Measurements from ENCODE around the gene MLF1. TPM values are rescaled to one million over a fixed set of nuclear protein-coding genes. Genes with fewer than 3 reads are reported as not detected.

Gene MLF1
- total RNA-seq, 1 experiment from 2014 or later: 22.3 TPM

DNA sequence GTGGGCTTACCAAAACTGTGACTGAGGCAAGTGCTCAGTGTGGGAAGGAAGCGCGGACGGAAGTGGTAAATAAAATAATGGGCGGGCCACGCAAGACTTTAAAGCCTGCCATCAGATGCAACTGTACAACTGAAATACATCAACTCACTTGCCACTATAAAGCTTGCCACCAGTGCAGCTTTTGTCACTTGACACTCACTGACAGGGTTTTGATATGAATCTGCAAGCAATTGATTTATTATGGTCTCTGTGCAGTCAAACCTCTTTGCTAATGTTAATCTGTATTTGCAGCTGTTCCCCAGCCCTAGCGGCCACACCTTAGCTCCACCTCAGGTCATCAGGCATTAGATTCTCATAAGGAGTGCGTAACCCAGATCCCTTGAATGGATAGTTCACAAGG is 71.0 kb downstream of the MLF1 start:
- peaks cover 10% of the 10 kb centered on the region; the same call in 1 of the 2 replicates for H3K36me3 Mint-ChIP-seq
- TF ChIP-seq ESRRA (CRISPR knock-in tag; IDR thresholded peaks at IDR 0.05; ENCODE audit: borderline replicate concordance) (no peak), SMAD3 (CRISPR knock-in tag; IDR thresholded peaks at IDR 0.05; ENCODE audit: borderline replicate concordance) (no peak)
- TF ChIP-seq, protein P1, sequence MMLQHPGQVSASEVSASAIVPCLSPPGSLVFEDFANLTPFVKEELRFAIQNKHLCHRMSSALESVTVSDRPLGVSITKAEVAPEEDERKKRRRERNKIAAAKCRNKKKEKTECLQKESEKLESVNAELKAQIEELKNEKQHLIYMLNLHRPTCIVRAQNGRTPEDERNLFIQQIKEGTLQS (CRISPR knock-in tag; conservative IDR thresholded peaks at IDR 0.05): no peak
- TF ChIP-seq, protein P2, sequence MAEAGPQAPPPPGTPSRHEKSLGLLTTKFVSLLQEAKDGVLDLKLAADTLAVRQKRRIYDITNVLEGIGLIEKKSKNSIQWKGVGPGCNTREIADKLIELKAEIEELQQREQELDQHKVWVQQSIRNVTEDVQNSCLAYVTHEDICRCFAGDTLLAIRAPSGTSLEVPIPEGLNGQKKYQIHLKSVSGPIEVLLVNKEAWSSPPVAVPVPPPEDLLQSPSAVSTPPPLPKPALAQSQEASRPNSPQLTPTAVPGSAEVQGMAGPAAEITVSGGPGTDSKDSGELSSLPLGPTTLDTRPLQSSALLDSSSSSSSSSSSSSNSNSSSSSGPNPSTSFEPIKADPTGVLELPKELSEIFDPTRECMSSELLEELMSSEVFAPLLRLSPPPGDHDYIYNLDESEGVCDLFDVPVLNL (CRISPR knock-in tag; IDR thresholded peaks at IDR 0.05; ENCODE audit: borderline replicate concordance, low read depth): no peak
- TF ChIP-seq, protein P3, sequence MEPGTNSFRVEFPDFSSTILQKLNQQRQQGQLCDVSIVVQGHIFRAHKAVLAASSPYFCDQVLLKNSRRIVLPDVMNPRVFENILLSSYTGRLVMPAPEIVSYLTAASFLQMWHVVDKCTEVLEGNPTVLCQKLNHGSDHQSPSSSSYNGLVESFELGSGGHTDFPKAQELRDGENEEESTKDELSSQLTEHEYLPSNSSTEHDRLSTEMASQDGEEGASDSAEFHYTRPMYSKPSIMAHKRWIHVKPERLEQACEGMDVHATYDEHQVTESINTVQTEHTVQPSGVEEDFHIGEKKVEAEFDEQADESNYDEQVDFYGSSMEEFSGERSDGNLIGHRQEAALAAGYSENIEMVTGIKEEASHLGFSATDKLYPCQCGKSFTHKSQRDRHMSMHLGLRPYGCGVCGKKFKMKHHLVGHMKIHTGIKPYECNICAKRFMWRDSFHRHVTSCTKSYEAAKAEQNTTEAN (CRISPR knock-in tag; IDR thresholded peaks at IDR 0.05): no peak
- TF ChIP-seq, protein P4, sequence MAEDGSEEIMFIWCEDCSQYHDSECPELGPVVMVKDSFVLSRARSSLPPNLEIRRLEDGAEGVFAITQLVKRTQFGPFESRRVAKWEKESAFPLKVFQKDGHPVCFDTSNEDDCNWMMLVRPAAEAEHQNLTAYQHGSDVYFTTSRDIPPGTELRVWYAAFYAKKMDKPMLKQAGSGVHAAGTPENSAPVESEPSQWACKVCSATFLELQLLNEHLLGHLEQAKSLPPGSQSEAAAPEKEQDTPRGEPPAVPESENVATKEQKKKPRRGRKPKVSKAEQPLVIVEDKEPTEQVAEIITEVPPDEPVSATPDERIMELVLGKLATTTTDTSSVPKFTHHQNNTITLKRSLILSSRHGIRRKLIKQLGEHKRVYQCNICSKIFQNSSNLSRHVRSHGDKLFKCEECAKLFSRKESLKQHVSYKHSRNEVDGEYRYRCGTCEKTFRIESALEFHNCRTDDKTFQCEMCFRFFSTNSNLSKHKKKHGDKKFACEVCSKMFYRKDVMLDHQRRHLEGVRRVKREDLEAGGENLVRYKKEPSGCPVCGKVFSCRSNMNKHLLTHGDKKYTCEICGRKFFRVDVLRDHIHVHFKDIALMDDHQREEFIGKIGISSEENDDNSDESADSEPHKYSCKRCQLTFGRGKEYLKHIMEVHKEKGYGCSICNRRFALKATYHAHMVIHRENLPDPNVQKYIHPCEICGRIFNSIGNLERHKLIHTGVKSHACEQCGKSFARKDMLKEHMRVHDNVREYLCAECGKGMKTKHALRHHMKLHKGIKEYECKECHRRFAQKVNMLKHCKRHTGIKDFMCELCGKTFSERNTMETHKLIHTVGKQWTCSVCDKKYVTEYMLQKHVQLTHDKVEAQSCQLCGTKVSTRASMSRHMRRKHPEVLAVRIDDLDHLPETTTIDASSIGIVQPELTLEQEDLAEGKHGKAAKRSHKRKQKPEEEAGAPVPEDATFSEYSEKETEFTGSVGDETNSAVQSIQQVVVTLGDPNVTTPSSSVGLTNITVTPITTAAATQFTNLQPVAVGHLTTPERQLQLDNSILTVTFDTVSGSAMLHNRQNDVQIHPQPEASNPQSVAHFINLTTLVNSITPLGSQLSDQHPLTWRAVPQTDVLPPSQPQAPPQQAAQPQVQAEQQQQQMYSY (CRISPR knock-in tag; IDR thresholded peaks at IDR 0.05): no peak
- TF ChIP-seq, protein P5, sequence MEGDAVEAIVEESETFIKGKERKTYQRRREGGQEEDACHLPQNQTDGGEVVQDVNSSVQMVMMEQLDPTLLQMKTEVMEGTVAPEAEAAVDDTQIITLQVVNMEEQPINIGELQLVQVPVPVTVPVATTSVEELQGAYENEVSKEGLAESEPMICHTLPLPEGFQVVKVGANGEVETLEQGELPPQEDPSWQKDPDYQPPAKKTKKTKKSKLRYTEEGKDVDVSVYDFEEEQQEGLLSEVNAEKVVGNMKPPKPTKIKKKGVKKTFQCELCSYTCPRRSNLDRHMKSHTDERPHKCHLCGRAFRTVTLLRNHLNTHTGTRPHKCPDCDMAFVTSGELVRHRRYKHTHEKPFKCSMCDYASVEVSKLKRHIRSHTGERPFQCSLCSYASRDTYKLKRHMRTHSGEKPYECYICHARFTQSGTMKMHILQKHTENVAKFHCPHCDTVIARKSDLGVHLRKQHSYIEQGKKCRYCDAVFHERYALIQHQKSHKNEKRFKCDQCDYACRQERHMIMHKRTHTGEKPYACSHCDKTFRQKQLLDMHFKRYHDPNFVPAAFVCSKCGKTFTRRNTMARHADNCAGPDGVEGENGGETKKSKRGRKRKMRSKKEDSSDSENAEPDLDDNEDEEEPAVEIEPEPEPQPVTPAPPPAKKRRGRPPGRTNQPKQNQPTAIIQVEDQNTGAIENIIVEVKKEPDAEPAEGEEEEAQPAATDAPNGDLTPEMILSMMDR (IDR thresholded peaks at IDR 0.05): no peak
- H3K4me3 Mint-ChIP-seq: no peak overlapping the region
- ChIA-PET CTCF (no interaction called here), POLR2A (no interaction called here)
- ATAC-seq (no peak), DNase-seq (ENCODE audit: low spot score) (no peak)
- no peak overlapping the region for H3K27ac Mint-ChIP-seq
- H3K4me1 Mint-ChIP-seq: peaks cover 6% of the 10 kb centered on the region
- H3K9me3 Mint-ChIP-seq: peaks cover 4% of the 10 kb centered on the region; the same call in 1 of the 2 replicates
- peaks cover 5% of the 10 kb centered on the region; the same call in 1 of the 2 replicates for H3K27me3 Mint-ChIP-seq (ENCODE audit: low read depth)

DNA sequence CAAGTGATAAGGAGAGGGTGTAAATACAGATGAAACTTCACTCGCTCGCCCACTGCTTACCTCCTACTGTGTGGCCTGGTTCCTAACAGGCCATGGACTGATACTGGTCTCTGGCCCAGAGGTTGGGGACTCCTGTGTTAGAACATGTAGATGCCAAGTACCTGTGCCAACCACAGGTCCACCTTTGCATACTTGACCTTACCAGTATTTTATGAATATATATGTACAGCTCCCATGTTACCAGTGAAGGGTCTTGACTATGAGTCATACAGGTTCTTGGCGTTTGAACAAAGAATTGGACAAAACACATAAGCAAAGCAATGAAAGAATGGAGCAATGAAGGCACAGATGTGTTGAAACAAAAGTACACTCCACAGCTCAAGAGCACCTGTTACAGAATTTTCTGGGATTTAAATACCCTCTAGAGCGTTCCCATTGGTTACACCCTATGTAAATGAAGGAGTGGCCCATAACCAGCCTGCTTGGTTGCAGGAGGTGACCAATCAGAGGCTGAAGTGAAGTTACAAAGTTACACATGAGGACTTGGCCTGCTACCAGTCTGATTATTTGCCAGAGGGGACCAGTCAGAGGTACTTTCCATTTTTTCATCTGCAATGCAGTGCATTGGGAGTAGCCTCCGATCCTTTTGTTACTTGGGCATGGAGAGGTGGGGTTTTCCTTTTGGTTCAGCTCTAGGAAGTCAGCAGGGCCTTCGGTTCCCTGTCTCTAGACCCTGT is 71.6 kb downstream of the MLF1 start:
- POLR2A ChIA-PET: no interaction called here
- CTCF ChIA-PET: no interaction called here
- DNase-seq (ENCODE audit: low spot score) (no peak), ATAC-seq (no peak)
- peaks cover 6% of the 10 kb centered on the region for H3K4me1 Mint-ChIP-seq
- H3K9me3 Mint-ChIP-seq: peaks cover 4% of the 10 kb centered on the region; the same call in 1 of the 2 replicates
- H3K36me3 Mint-ChIP-seq: peaks cover 13% of the 10 kb centered on the region; the same call in 1 of the 2 replicates
- H3K4me3 Mint-ChIP-seq: no peak overlapping the region
- no peak overlapping the region for H3K27ac Mint-ChIP-seq
- H3K27me3 Mint-ChIP-seq (ENCODE audit: low read depth): peaks cover 5% of the 10 kb centered on the region; the same call in 1 of the 2 replicates
- TF ChIP-seq ZNF121 (CRISPR knock-in tag; IDR thresholded peaks at IDR 0.05) (no peak), ZNF396 (CRISPR knock-in tag; IDR thresholded peaks at IDR 0.05; ENCODE audit: borderline replicate concordance) (no peak), MXD4 (CRISPR knock-in tag; IDR thresholded peaks at IDR 0.05; ENCODE audit: borderline replicate concordance) (no peak), SOX15 (CRISPR knock-in tag; IDR thresholded peaks at IDR 0.05) (no peak), KAT7 (CRISPR knock-in tag; IDR thresholded peaks at IDR 0.05; ENCODE audit: borderline replicate concordance) (no peak), HMGA2 (CRISPR knock-in tag; IDR thresholded peaks at IDR 0.05) (no peak), NFYB (CRISPR knock-in tag; conservative IDR thresholded peaks at IDR 0.05; ENCODE audit: low read depth) (no peak), FOXP1 (CRISPR knock-in tag; IDR thresholded peaks at IDR 0.05; ENCODE audit: borderline replicate concordance) (no peak), ZNF232 (CRISPR knock-in tag; IDR thresholded peaks at IDR 0.05) (no peak)
- TF ChIP-seq, protein P6, sequence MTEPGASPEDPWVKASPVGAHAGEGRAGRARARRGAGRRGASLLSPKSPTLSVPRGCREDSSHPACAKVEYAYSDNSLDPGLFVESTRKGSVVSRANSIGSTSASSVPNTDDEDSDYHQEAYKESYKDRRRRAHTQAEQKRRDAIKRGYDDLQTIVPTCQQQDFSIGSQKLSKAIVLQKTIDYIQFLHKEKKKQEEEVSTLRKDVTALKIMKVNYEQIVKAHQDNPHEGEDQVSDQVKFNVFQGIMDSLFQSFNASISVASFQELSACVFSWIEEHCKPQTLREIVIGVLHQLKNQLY (CRISPR knock-in tag; IDR thresholded peaks at IDR 0.05): no peak
- TF ChIP-seq, protein P7, sequence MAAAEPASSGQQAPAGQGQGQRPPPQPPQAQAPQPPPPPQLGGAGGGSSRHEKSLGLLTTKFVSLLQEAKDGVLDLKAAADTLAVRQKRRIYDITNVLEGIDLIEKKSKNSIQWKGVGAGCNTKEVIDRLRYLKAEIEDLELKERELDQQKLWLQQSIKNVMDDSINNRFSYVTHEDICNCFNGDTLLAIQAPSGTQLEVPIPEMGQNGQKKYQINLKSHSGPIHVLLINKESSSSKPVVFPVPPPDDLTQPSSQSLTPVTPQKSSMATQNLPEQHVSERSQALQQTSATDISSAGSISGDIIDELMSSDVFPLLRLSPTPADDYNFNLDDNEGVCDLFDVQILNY (CRISPR knock-in tag; IDR thresholded peaks at IDR 0.05): no peak

Data from WTC11 (cell line).